CD14-positive monocyte (primary cell): ENCODE measurements around the gene GALNT14. TPM values are rescaled to one million over a fixed set of nuclear protein-coding genes. Genes with fewer than 3 reads are reported as not detected.

Source experiments
- DNase-seq, 3 donors: peaks; one replicate each; pipeline ENCODE4 v3.0.0-alpha.2; 2011 to 2022
- H2AFZ ChIP-seq: 2 replicates; pipeline ENCODE4 v1.6.0; 2012; ENCODE audit warnings: mild to moderate bottlenecking, low read depth, low read length, inconsistent platforms; ENCODE audit not compliant: insufficient read depth, poor library complexity, severe bottlenecking
- H3K27ac ChIP-seq, 2 donors: 1 replicate in 1 of 2; 2 replicates in 1 of 2; pipeline ENCODE4 v1.5.1; 2012 to 2013; ENCODE audit warnings: low read length in 2 of 2, control low read depth in 1 of 2, inconsistent platforms in 1 of 2, low read depth in 1 of 2, mild to moderate bottlenecking in 1 of 2
- H3K27me3 ChIP-seq, 2 donors: one replicate each; pipeline versions ENCODE4 v1.6.0 to v1.6.1; 2011 to 2013; ENCODE audit warnings: low read length in 2 of 2; ENCODE audit not compliant: control insufficient read depth in 2 of 2, insufficient read depth in 2 of 2
- H3K36me3 ChIP-seq, 2 donors: replicated peaks in 1 of 2; 1 replicate in 1 of 2; 2 replicates in 1 of 2; pipeline versions ENCODE4 v1.5.1 to v1.6.1; 2012 to 2013; ENCODE audit warnings: low read length in 2 of 2, control low read depth in 1 of 2, inconsistent platforms in 1 of 2, mild to moderate bottlenecking in 1 of 2; ENCODE audit not compliant: insufficient read depth in 2 of 2, control insufficient read depth in 1 of 2
- H3K4me1 ChIP-seq, 2 donors: 1 replicate in 1 of 2; 2 replicates in 1 of 2; pipeline versions ENCODE4 v1.5.1 to v1.6.1; 2012 to 2013; ENCODE audit warnings: low read length in 2 of 2, control low read depth in 1 of 2, inconsistent platforms in 1 of 2, mild to moderate bottlenecking in 1 of 2, moderate library complexity in 1 of 2; ENCODE audit not compliant: insufficient read depth in 2 of 2, control insufficient read depth in 1 of 2
- H3K4me2 ChIP-seq: replicated peaks from 2 replicates; pipeline ENCODE3; 2012; ENCODE audit warnings: low read length, moderate library complexity, mild to moderate bottlenecking; ENCODE audit not compliant: poor library complexity, severe bottlenecking; ENCODE audit errors: extremely low read depth
- H3K4me3 ChIP-seq, 3 experiments: fragments of 200-600 bp in 1 of 3; sonication (generic) in 1 of 3; replicated peaks in 1 of 3; 1 replicate in 2 of 3; 2 replicates in 1 of 3; pipeline ENCODE4 v1.5.1; 2011 to 2013; ENCODE audit warnings: low read length in 3 of 3, mild to moderate bottlenecking in 3 of 3, control low read depth in 2 of 3, low read depth in 2 of 3, inconsistent platforms in 1 of 3, moderate library complexity in 1 of 3
- H3K79me2 ChIP-seq: 2 replicates; pipeline ENCODE4 v1.6.0; 2012; ENCODE audit warnings: mild to moderate bottlenecking, control low read depth, inconsistent platforms, low read length, moderate library complexity; ENCODE audit not compliant: insufficient read depth
- H3K9ac ChIP-seq: 2 replicates; pipeline ENCODE4 v1.6.0; 2017; ENCODE audit warnings: low read length, mild to moderate bottlenecking; ENCODE audit not compliant: insufficient read depth, poor library complexity, severe bottlenecking
- H3K9me3 ChIP-seq, 2 donors: replicated peaks in 1 of 2; 1 replicate in 1 of 2; 2 replicates in 1 of 2; pipeline versions ENCODE4 v1.5.1 to v1.6.1; 2012 to 2013; ENCODE audit warnings: low read length in 2 of 2, control low read depth in 1 of 2; ENCODE audit not compliant: control insufficient read depth in 1 of 2, insufficient read depth in 1 of 2
- H4K20me1 ChIP-seq: 2 replicates; pipeline ENCODE4 v1.6.0; 2012; ENCODE audit warnings: mild to moderate bottlenecking, low read length, control low read depth, moderate library complexity; ENCODE audit not compliant: insufficient read depth
- H3K27ac Mint-ChIP-seq, 7 donors: one replicate each; pipeline ENCODE4 v1.8.0; 2020; ENCODE audit warnings: mild to moderate bottlenecking in 7 of 7, mixed read lengths in 7 of 7, moderate library complexity in 6 of 7, inconsistent platforms in 2 of 7
- H3K27me3 Mint-ChIP-seq, 3 donors: one replicate each; pipeline ENCODE4 v1.8.0; 2021 to 2022; ENCODE audit warnings: low read depth in 3 of 3, mild to moderate bottlenecking in 3 of 3, mixed read lengths in 3 of 3, moderate library complexity in 3 of 3, inconsistent platforms in 1 of 3
- H3K36me3 Mint-ChIP-seq, 2 donors: one replicate each; pipeline ENCODE4 v1.8.0; 2020; ENCODE audit warnings: mixed read lengths in 2 of 2, inconsistent platforms in 1 of 2, mild to moderate bottlenecking in 1 of 2
- H3K4me1 Mint-ChIP-seq: one replicate; pipeline ENCODE4 v1.8.0; 2020; ENCODE audit warnings: mild to moderate bottlenecking, mixed read lengths
- H3K4me3 Mint-ChIP-seq, 2 donors: one replicate each; pipeline ENCODE4 v1.8.0; 2020; ENCODE audit warnings: mild to moderate bottlenecking in 2 of 2, mixed read lengths in 2 of 2, moderate library complexity in 1 of 2
- H3K9me3 Mint-ChIP-seq, 7 donors: one replicate each; pipeline ENCODE4 v1.8.0; 2020 to 2022; ENCODE audit warnings: mixed read lengths in 7 of 7, mild to moderate bottlenecking in 6 of 7, moderate library complexity in 6 of 7, inconsistent platforms in 2 of 7
- CTCF ChIP-seq: fragments of 200-600 bp; IDR thresholded peaks from one replicate; pipeline ENCODE4 v1.8.0; 2022; ENCODE audit warnings: antibody characterized with exemption, mild to moderate bottlenecking
- WGBS: methylation state at CpG from one replicate; pipeline ENCODE4 v1.1.5; 2013; ENCODE audit warnings: missing lambda C conversion rate; ENCODE audit not compliant: insufficient coverage; 5-methylcytosine and 5-hydroxymethylcytosine counted together
- intact Hi-C, 2 donors: fragments of 100-400 bp; cut with micrococcal nuclease; formaldehyde crosslinking; loops; one replicate each; pipeline versions ENCODE4 v1.15.0 to v1.15.1; 2023
- polyA plus RNA-seq, 3 donors: library from polyadenylated mRNA; depleted of rRNA in 1 of 3; unstranded in 2 of 3; stranded (reverse) in 1 of 3; fragments of 300-500 nt in 2 of 3; fragments of >200 nt in 1 of 3; fragmentation: Illumina TruSeq in 2 of 3; gene quantifications; 1 replicate in 2 of 3; 2 replicates in 1 of 3; pipeline ENCODE4 v1.2.3, GENCODE V29; 2012 to 2021

GALNT14 gene
- polyA plus RNA-seq, 3 donors, result 0.33 TPM; not detected in 2

- H3K4me3 ChIP-seq, result no peak overlapping the region
- no peak overlapping the region for H3K4me3 Mint-ChIP-seq
- intact Hi-C loops, result no loop called here
- peaks cover under 1 to 1% (median 1%) of the 10 kb centered on the region in 3 donors for H3K27me3 Mint-ChIP-seq
- H3K27me3 ChIP-seq, result no peaks in the 10 kb centered on the region
- H3K27ac Mint-ChIP-seq, result no peak overlapping the region
- no peak overlapping the region for H3K27ac ChIP-seq
- no peaks in the 10 kb centered on the region for H3K4me1 ChIP-seq
- no peaks in the 10 kb centered on the region for H3K9me3 ChIP-seq
- no peak for TF ChIP-seq CTCF
- H3K9me3 Mint-ChIP-seq, result peaks cover 0 to 2% (median 0%) of the 10 kb centered on the region in 7 donors
- H2AFZ ChIP-seq, result no peak overlapping the region
- no peaks in the 10 kb centered on the region for H3K36me3 ChIP-seq
- no peak overlapping the region for H3K4me2 ChIP-seq
- no peaks in the 10 kb centered on the region for H4K20me1 ChIP-seq
- H3K79me2 ChIP-seq, result no peaks in the 10 kb centered on the region
- H3K4me1 Mint-ChIP-seq, result peaks cover 12% of the 10 kb centered on the region
- peak in 1 of 3 donors; percentile 11 for DNase-seq
- WGBS, result 32% methylated on average over 5 of the region's 8 CpGs
- peak overlapping the region; percentile 4 for H3K9ac ChIP-seq
- no peaks in the 10 kb centered on the region for H3K36me3 Mint-ChIP-seq
Observed at GRCh38 chr2:31003749-31004148, 134.5 kb downstream of the GALNT14 start.

DNA sequence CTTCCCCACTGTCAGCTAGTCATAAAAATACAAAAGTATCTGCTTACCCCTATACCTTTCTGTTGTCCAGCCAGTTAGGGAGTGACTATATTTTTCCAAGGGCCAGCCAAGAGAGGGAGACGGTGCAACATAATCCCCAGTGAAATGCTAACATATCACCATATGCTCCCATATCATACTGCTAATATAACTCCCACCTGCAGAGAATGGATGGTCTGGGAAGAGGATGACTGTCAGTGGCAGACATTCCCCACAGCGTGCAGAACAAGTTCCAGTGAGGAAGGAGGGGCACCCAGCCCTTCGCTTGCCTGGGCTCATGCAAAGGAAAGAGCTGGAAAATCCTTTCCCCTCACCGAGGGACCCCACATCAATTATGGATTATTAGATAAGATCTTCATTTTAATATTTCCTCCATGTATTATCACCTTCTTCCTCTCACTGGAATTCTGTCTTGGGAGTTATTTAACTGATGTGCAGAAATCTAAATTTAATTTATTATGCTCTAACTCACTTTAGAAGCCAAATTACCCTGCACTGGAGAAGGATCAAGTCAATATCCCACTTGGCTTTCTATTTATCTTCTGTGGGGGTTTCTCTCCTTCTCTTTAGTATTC, 135.6 kb downstream of the GALNT14 start:
- Mint-ChIP-seq H3K27me3 (peaks cover 1 to 2% (median 1%) of the 10 kb centered on the region in 3 donors), H3K4me1 (peaks cover 11% of the 10 kb centered on the region), H3K36me3 (no peaks in the 10 kb centered on the region), H3K4me3 (no peak overlapping the region), H3K27ac (no peak overlapping the region), H3K9me3 (no peaks in the 10 kb centered on the region)
- Histone ChIP-seq H3K4me1 (no peaks in the 10 kb centered on the region), H3K9me3 (no peaks in the 10 kb centered on the region), H3K4me3 (no peak overlapping the region), H3K36me3 (no peaks in the 10 kb centered on the region), H4K20me1 (no peaks in the 10 kb centered on the region), H3K27ac (no peak overlapping the region), H3K4me2 (no peak overlapping the region), H2AFZ (no peak overlapping the region), H3K27me3 (no peaks in the 10 kb centered on the region), H3K9ac (no peak overlapping the region), H3K79me2 (no peaks in the 10 kb centered on the region)
- DNase-seq, result no peak
- intact Hi-C loops, result no loop called here
- TF ChIP-seq CTCF, result no peak
- WGBS, result no CpG with 5 or more reads among the region's 4 CpGs
